ENCODE results near the gene CFAP299.

DNA sequence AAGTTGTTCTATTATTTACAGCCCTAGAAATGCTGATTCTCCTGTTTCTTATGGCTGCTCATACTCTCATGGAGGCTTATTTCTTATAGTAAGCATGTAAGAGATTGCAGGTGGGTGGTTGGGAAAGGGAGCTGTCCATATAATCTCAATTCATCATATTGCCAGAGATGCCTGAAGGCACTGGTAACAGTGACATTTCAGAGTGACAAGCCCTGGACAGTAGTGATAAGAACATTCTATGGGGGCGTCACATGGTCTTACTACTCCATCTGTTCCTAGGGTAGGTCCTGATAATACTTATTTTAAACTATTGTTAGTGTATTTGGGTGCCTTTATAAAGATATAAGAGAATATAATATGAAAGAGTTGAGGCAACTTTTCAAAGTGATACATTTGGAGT is 171.5 kb downstream of the CFAP299 start:
- no peak for TF ChIP-seq EZH2 (IDR thresholded peaks at IDR 0.05; ENCODE audit: low read depth)
- TF ChIP-seq, protein P1, sequence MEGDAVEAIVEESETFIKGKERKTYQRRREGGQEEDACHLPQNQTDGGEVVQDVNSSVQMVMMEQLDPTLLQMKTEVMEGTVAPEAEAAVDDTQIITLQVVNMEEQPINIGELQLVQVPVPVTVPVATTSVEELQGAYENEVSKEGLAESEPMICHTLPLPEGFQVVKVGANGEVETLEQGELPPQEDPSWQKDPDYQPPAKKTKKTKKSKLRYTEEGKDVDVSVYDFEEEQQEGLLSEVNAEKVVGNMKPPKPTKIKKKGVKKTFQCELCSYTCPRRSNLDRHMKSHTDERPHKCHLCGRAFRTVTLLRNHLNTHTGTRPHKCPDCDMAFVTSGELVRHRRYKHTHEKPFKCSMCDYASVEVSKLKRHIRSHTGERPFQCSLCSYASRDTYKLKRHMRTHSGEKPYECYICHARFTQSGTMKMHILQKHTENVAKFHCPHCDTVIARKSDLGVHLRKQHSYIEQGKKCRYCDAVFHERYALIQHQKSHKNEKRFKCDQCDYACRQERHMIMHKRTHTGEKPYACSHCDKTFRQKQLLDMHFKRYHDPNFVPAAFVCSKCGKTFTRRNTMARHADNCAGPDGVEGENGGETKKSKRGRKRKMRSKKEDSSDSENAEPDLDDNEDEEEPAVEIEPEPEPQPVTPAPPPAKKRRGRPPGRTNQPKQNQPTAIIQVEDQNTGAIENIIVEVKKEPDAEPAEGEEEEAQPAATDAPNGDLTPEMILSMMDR (conservative IDR thresholded peaks at IDR 0.05): no peak
